GM13976 (cell line): Measurements from ENCODE around the gene GSK3A.

Source experiments
- DNase-seq: peaks from one replicate; pipeline ENCODE4 v3.0.0; 2012; ENCODE audit warnings: low spot score
- in situ Hi-C: fragments of 300-500 bp; cut with MboI; formaldehyde crosslinking; loops from one replicate; pipeline ENCODE4 v1.12.0; 2022; ENCODE audit warnings: low sequenced_read_pairs, mixed read lengths, inconsistent platforms; ENCODE audit not compliant: unreplicated experiment
- TF ChIP-seq, protein P1 (sequence below): IDR thresholded peaks from 2 replicates; pipeline ENCODE4 v1.5.1; 2012; ENCODE audit warnings: borderline replicate concordance, mild to moderate bottlenecking; ENCODE audit not compliant: insufficient read depth; ENCODE audit errors: extremely low read depth, missing control alignments, control extremely low read depth

The GSK3A gene

DNA sequence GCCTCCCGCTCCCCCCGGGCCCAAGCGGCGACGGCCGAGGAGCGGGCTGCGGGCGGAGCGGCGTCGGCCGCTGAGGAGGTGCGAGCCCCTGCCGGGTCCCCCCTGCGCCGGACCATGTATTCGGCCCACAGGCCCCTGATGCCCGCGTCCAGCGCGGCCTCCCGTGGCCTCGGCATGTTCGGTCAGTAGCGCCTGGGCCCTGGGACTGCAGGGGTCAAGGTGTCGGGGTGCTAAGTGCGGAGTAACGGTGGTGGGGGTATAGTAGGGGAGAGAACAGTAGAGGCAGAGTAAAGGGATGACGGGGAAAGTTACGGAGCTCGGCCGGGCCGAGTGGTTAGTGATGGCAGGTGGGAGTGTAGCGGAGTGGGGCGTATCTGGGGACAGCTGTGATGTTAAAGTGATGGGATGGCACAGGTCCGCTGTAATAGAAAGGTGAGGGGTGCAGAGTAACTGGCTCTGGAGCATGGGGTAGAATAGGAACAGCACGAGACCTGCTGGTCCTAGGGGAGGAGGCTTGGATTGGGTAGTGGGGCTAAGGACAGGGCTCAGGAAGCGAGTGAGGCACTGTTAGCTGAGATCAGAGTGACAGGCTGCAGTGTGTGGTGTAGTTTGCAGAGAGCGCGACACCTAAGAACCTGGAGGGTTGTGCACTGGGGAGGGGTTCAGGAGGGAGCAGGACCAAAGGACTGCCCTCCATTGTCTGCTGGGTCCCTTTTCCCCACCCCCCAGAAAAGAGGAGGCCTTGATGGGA, 42.4 kb upstream of the GSK3A start:
- in situ Hi-C loops: no loop called here
- DNase-seq: no peak
- TF ChIP-seq, protein P1, sequence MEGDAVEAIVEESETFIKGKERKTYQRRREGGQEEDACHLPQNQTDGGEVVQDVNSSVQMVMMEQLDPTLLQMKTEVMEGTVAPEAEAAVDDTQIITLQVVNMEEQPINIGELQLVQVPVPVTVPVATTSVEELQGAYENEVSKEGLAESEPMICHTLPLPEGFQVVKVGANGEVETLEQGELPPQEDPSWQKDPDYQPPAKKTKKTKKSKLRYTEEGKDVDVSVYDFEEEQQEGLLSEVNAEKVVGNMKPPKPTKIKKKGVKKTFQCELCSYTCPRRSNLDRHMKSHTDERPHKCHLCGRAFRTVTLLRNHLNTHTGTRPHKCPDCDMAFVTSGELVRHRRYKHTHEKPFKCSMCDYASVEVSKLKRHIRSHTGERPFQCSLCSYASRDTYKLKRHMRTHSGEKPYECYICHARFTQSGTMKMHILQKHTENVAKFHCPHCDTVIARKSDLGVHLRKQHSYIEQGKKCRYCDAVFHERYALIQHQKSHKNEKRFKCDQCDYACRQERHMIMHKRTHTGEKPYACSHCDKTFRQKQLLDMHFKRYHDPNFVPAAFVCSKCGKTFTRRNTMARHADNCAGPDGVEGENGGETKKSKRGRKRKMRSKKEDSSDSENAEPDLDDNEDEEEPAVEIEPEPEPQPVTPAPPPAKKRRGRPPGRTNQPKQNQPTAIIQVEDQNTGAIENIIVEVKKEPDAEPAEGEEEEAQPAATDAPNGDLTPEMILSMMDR: no peak

DNA sequence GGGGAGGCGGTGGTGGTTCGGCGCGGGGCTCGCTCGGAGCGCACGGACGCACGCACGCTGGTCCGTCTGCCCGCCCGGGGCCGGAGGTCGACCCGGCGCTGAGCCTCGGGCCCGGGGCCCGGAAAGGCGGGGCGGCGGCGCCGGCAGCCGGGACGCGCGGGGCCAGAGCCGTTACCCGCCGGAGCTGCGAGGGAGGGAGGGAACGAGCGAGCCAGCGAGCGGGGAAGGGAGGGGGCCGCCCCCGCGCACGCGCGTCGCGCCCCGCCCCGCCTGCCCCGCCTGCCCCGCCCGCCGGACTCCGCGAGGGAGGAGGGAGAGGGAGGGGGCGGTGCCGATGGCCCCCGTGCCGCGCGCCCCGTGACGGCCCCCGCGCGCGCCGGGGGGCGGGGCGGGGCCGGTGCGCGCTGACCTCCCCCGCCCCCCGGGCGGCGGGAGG, 41.7 kb upstream of the GSK3A start:
- peak; percentile 94 for DNase-seq
- in situ Hi-C loops: no loop called here
- TF ChIP-seq, protein P1: no peak

DNA sequence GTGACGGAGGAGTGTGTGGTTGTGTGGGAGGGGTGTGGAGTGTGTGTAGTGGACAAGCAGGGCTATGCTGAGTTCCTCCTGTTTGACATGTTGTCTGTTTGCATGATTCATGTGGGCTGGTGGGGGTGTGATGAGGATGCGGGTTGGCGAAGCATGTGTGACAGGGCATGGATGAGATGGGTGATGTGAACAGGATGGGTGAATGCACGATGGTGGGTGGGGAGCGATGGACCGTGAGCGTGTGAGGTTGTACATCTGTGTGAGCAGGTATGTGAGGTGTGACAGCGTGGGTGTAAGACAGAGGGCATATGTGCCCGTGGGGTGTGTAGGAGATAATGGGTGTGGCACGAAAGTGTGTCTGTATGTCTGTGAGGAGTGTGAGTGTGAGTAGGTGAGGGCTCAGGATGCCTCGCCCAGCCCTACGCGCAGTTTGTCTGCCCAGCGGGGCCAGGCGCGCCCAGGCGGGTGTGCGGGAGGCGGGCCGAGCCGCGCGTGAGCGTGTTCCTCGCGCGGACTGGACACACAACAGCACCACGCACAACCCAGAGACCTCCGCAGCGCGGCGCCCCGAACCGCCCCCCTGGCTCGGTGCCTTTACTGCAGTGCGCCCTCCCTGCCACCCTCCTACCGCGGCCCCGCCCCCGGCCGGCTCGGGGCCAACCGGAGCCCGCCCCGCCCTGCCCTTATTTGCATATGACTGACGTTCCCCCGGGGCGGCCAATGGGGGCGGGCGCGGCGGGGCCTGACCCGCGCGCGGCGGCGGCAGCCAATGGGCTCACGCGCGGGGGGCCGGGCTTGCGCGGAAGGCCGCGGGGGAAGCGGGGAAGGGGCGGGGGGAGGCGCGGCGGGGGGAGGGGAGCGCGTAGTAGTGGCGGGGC, 41.0 kb upstream of the GSK3A start:
- TF ChIP-seq, protein P1: peak; percentile 13
- peak; percentile 96 for DNase-seq
- in situ Hi-C loops: no loop called here

DNA sequence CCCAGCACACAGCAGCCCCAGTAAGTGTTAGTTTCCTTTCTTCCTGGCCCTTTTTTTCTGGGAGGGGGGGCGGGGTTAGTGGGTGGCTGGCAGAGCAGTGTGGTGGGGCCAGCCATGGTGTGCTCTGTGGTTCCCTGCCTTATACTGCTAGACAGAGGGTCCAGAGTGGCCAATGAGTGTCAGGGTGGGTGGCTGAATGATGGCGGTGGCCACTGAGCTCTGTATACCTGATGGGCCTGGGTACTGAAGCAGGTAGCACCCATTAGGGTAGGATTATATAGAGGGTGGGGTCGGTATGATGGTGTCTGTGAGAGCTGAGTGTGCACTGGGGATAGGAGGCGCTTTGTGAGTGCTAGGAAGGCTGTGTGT, 40.4 kb upstream of the GSK3A start:
- no peak for DNase-seq
- in situ Hi-C loops: no loop called here
- TF ChIP-seq, protein P1: no peak

DNA sequence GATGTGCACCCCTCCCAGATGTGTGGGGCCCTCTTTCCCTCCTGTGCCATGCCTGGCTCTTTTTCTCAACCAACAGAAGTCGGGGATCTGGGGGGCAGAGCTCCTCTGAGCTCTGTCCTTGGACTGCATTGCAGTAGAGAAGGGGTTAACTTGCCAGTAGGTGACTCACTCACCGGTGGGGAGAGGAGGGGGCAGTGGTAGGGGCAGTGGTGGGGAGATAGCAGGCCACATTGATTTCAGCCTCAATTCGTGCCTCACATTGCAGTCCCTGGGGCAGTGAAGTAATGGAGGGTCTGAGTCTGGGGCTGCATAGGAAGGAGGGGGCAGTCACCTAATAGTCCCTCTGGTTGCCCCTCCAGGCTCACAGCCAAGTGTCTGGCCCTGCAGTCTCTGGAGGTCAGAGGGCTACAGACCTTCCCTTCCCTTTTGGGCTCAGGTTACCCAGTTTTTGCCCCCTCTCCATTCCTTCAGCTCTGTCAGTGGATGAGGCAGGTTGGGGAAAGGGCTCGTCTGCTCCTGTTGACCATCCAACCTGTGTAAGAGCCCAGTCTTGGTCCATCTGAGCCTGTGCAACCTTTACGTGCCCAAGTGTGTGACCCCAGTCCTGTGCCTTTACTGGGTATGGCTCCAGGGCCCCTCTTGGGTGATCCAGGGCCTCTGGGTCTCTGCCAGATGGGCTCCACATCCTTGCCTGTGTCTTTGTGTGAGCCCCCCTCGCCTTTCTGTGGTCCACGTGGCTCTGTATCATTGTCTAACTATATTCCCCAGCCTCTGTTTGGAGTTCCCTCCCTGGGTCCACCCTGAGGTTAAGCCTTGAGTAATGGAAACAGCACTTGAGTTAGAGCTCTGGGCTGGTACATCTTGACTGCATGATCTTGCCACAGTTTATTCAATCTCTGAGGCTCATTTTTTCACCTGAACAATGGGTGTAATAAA, 39.7 kb upstream of the GSK3A start:
- in situ Hi-C loops: no loop called here
- DNase-seq: no peak
- TF ChIP-seq, protein P1: no peak
